Endothelial cell of umbilical vein (primary cell): Measurements from ENCODE around the gene PLXNC1. TPM values are rescaled to one million over a fixed set of nuclear protein-coding genes. Genes with fewer than 3 reads are reported as not detected.

Experiments used
- BruUV-seq: library from RNA; stranded (reverse); fragments of 400-500 nt; replicated peaks from 2 replicates; lab custom pipeline; 2021; lab: Mats Ljungman, UMichigan
- CTCF ChIA-PET: fragments of 300-600, 350-600 bp; sonication (Branson Sonifier 250); formaldehyde crosslinking; loops from one replicate; lab custom pipeline; 2021; ENCODE audit warnings: antibody characterized with exemption, inconsistent platforms; lab: Charles Lee
- POLR2A ChIA-PET: fragments of 300-600, 350-600 bp; sonication (Branson Sonifier 250); formaldehyde crosslinking; loops from one replicate; lab custom pipeline; 2021; ENCODE audit warnings: antibody characterized with exemption, inconsistent platforms; lab: Charles Lee
- DNase-seq: peaks from one replicate; pipeline ENCODE4 v3.0.0-alpha.2; 2011; ENCODE audit warnings: low read depth, low spot score
- FAIRE-seq: peaks from 2 replicates; lab custom pipeline; 2011; peaks lifted over from hg19 to GRCh38; lab: Jason Lieb, UNC
- H2AFZ ChIP-seq: 2 replicates; pipeline ENCODE4 v1.6.0; 2012; ENCODE audit warnings: low read depth, low read length, control low read depth, inconsistent platforms
- H3K27ac ChIP-seq: 2 replicates; pipeline ENCODE4 v1.5.1; 2011; ENCODE audit warnings: low read depth, mild to moderate bottlenecking, control low read depth, low read length, moderate library complexity; ENCODE audit not compliant: insufficient read depth
- H3K27me3 ChIP-seq, 2 experiments: 2 replicates each; pipeline versions ENCODE4 v1.6.0 to v1.6.1; 2011; ENCODE audit warnings: low read length in 2 of 2, mixed read lengths in 1 of 2; ENCODE audit not compliant: control insufficient read depth in 2 of 2, insufficient read depth in 2 of 2
- H3K36me3 ChIP-seq, 2 experiments: 2 replicates in 1 of 2; 3 replicates in 1 of 2; pipeline ENCODE4 v1.5.1; 2011; ENCODE audit warnings: low read length in 2 of 2, mild to moderate bottlenecking in 1 of 2, moderate library complexity in 1 of 2; ENCODE audit not compliant: control insufficient read depth in 2 of 2, insufficient read depth in 2 of 2; ENCODE audit errors: extremely low read depth in 1 of 2
- H3K4me1 ChIP-seq: 3 replicates; pipeline ENCODE4 v1.5.1; 2011; ENCODE audit warnings: mild to moderate bottlenecking, low read length; ENCODE audit not compliant: control insufficient read depth, insufficient read depth; ENCODE audit errors: extremely low read depth
- H3K4me2 ChIP-seq: 2 replicates; pipeline ENCODE4 v1.6.1; 2011; ENCODE audit warnings: low read length, control low read depth, mixed read lengths; ENCODE audit not compliant: insufficient read depth
- H3K4me3 ChIP-seq, 3 experiments: fragments of 200-600 bp in 1 of 3; sonication (generic), shearing (Covaris generic) in 1 of 3; replicated peaks in 1 of 3; 2 replicates each; pipeline ENCODE4 v1.5.1; 2011 to 2016; ENCODE audit warnings: control low read depth in 3 of 3, low read length in 3 of 3, mild to moderate bottlenecking in 2 of 3, inconsistent platforms in 1 of 3, low read depth in 1 of 3, moderate library complexity in 1 of 3; ENCODE audit not compliant: insufficient read depth in 1 of 3
- H3K79me2 ChIP-seq: 2 replicates; pipeline ENCODE4 v1.6.0; 2012; ENCODE audit warnings: low read length, inconsistent platforms; ENCODE audit not compliant: control insufficient read depth, insufficient read depth
- H3K9ac ChIP-seq: replicated peaks from 2 replicates; pipeline ENCODE3; 2011; ENCODE audit warnings: low read length, control low read depth; ENCODE audit not compliant: insufficient read depth; ENCODE audit errors: extremely low read depth
- H3K9me1 ChIP-seq: replicated peaks from 3 replicates; pipeline ENCODE4 v1.6.0; 2011; ENCODE audit warnings: mild to moderate bottlenecking, low read length; ENCODE audit not compliant: control insufficient read depth, insufficient read depth; ENCODE audit errors: extremely low read depth
- H3K9me3 ChIP-seq: replicated peaks from 2 replicates; pipeline ENCODE4 v1.5.1; 2012; ENCODE audit warnings: low read length, inconsistent platforms; ENCODE audit not compliant: control insufficient read depth, insufficient read depth
- H4K20me1 ChIP-seq: replicated peaks from 2 replicates; pipeline ENCODE3; 2011; ENCODE audit warnings: mild to moderate bottlenecking, low read length; ENCODE audit not compliant: control insufficient read depth, insufficient read depth; ENCODE audit errors: extremely low read depth
- dilution Hi-C: fragments of 300-500 bp; cut with MboI; formaldehyde crosslinking; loops from one replicate; pipeline ENCODE4 v1.15.0; 2019; ENCODE audit warnings: low sequenced_read_pairs; ENCODE audit not compliant: extremely low pct_ligation_motif_present
- intact Hi-C: fragments of 100-400 bp; cut with micrococcal nuclease; formaldehyde crosslinking; loops from one replicate; pipeline ENCODE4 v1.10.0; 2022
- polyA plus RNA-seq, 4 experiments: library from polyadenylated mRNA; depleted of rRNA in 3 of 4; stranded (reverse) in 3 of 4; unstranded in 1 of 4; fragments of >200 nt; gene quantifications; 2 replicates each; pipeline versions ENCODE4 v1.2.1 to v1.2.3, GENCODE V29; 2011 to 2012; ENCODE audit warnings: missing spikeins in 1 of 4
- total RNA-seq: library from RNA; stranded (reverse); gene quantifications from 2 replicates; pipeline ENCODE4 v1.2.3, GENCODE V29; 2021
- TF ChIP-seq, protein P1 (sequence below): IDR thresholded peaks from 2 replicates; pipeline ENCODE4 v1.6.1; 2011; ENCODE audit not compliant: insufficient read depth, insufficient read length
- TF ChIP-seq, protein P2 (sequence below), 2 donors: IDR thresholded peaks; 1 replicate in 1 of 2; 2 replicates in 1 of 2; pipeline ENCODE4 v1.5.1; 2011; ENCODE audit warnings: low read length in 2 of 2, mild to moderate bottlenecking in 2 of 2, moderate library complexity in 2 of 2, control low read depth in 1 of 2, inconsistent platforms in 1 of 2, low read depth in 1 of 2; ENCODE audit not compliant: insufficient read depth in 1 of 2; ENCODE audit errors: extremely low read depth in 1 of 2

PLXNC1 gene
- total and polyA plus RNA-seq, 2 donors (not counting 3 experiments of a cell fraction or from before 2014, with no cell fraction given), result 0.04 TPM; not detected in 1

DNA sequence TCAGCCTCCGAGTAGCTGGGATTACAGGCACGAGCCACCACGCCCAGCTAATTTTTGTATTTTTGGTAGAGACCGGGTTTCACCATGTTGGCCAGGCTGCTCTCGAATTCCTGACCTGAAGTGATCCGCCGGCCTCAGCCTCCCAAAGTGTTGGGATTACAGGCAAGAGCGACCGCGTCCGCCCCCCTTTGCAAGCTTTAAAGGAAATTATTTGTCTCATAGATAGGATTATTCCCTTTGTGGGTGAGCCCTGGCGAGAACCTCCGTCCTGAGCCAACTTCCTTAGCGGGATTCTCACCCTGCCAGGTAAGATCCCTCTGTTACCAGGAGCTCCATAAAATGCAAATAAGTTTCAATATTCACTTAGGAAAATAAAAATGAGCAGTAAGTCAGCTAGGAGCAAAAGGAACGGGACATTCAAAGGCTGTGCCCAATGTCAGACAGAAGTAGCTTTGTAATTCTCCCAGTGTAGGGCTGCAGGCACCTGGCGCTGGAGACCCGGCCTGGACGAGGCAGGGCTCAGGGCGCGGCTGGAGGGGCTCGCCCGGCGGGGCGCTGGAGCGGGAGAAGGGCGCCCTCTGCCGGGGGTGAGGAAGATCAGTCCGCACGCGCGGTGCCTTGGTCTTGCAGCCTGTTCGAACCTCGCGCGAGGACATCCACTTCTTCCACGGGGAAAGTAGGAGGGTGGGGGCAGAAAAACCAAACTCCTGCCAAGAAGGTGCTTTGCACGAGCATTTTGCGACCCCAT is 47.2 kb upstream of the PLXNC1 start:
- no peak overlapping the region for H3K27ac ChIP-seq

More for the DNA sequence above, 47.2 kb upstream of the PLXNC1 start:
- Histone ChIP-seq H3K9me1 (no peaks in the 10 kb centered on the region), H3K9me3 (no peaks in the 10 kb centered on the region), H4K20me1 (no peaks in the 10 kb centered on the region), H3K9ac (no peak overlapping the region), H2AFZ (peak overlapping the region; percentile 94), H3K4me2 (peak overlapping the region; percentile 94), H3K79me2 (no peaks in the 10 kb centered on the region), H3K4me1 (peaks cover 22% of the 10 kb centered on the region), H3K36me3 (no peaks in the 10 kb centered on the region), H3K27me3 (peaks cover 0 to 7% of the 10 kb centered on the region in 2 experiments), H3K4me3 (peak overlapping the region; percentile 33 to 58 (median 52))
- intact Hi-C loops (loop anchor here (1.0 to 5.0 kb wide), 10 partner anchors 122 to 1314 kb away; partner anchors contain the start of gene CRADD), dilution Hi-C loops (no loop called here)
- FAIRE-seq (peak; percentile 55), DNase-seq (peak; percentile 51)
- ChIA-PET POLR2A (interaction anchor here (0.5 kb wide), 1 partner anchor 293 kb away, joined by 3 read pairs; no protein-coding TSS in a partner anchor), CTCF (interaction anchor here (0.6 to 6.8 kb wide), 102 partner anchors 9 to 1434 kb away, joined by 3 to 487 read pairs (median 5); partner anchors contain the start of genes CRADD, SOCS2 and UBE2N)
- TF ChIP-seq, protein P1, sequence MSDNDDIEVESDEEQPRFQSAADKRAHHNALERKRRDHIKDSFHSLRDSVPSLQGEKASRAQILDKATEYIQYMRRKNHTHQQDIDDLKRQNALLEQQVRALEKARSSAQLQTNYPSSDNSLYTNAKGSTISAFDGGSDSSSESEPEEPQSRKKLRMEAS, result no peak
- TF ChIP-seq, protein P2, sequence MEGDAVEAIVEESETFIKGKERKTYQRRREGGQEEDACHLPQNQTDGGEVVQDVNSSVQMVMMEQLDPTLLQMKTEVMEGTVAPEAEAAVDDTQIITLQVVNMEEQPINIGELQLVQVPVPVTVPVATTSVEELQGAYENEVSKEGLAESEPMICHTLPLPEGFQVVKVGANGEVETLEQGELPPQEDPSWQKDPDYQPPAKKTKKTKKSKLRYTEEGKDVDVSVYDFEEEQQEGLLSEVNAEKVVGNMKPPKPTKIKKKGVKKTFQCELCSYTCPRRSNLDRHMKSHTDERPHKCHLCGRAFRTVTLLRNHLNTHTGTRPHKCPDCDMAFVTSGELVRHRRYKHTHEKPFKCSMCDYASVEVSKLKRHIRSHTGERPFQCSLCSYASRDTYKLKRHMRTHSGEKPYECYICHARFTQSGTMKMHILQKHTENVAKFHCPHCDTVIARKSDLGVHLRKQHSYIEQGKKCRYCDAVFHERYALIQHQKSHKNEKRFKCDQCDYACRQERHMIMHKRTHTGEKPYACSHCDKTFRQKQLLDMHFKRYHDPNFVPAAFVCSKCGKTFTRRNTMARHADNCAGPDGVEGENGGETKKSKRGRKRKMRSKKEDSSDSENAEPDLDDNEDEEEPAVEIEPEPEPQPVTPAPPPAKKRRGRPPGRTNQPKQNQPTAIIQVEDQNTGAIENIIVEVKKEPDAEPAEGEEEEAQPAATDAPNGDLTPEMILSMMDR (IDR thresholded peaks at IDR 0.05; ENCODE audit: extremely low read depth in 1 of 2, insufficient read depth in 1 of 2, low read depth in 1 of 2, low read length in 2 of 2), result peak; percentile 87
- no TSS peak for BruUV-seq
